Upper lobe of left lung (tissue), 6 donors: ENCODE data around the gene DACT1. TPM values are rescaled to one million over a fixed set of nuclear protein-coding genes. Genes with fewer than 3 reads are reported as not detected.

Source experiments
- total RNA-seq, 6 donors: library from RNA; depleted of rRNA in 4 of 6; stranded (reverse); fragments of >200 nt in 4 of 6; gene quantifications; one replicate each; pipeline versions ENCODE4 v1.1.0 to v1.2.1, GENCODE V29; 2016 to 2021
- donor health status: DM: no; HTN: no; CAD: no; lungs with moderate emphysema.
- donor health status: DM: no; HTN: yes; CAD: no; lungs with severe emphysema.

Gene DACT1
- total RNA-seq, 6 donors from 2014 or later: 1.0 to 8.1 (median 4.5) TPM

Other genes starting within 250 kb of the DACT1 start
- 1 to 10 TPM in 1 of 6 donors, not detected in 5; 1.3 TPM for gene TOMM20L, start 242.0 kb upstream of the DACT1 start, total RNA-seq
- gene TIMM9, start 210.4 kb upstream of the DACT1 start, total RNA-seq: 10 to 100 TPM in 5 of 6 donors, 1 to 10 TPM in 1; 8.7 to 24.3 (median 20.5) TPM
- gene KIAA0586, start 210.2 kb upstream of the DACT1 start, total RNA-seq: 10 to 100 TPM in 5 of 6 donors, 1 to 10 TPM in 1; 9.2 to 29.3 (median 12.2) TPM